Natural killer cell treated with Interleukin-12 subunit alpha and Interleukin-12 subunit beta and Interleukin-15 and Interleukin-18, amount 100 ng/mL, for 72 hours (primary cell): ENCODE data around the gene TWF2. TPM values are rescaled to one million over a fixed set of nuclear protein-coding genes. Genes with fewer than 3 reads are reported as not detected.
A peak's percentile ranks its signal among the peaks of the same experiment; 100 is the strongest.

Experiments used
- ATAC-seq, 2 donors: fragments of 150-1000 bp; cut with Tn5 transposase in 1 of 2; sonication (Bioruptor Pico), chemical (Tn5 transposase) in 1 of 2; 2 replicates each; pipeline ENCODE4 v1.10.0; 2021
- DNase-seq: peaks from one replicate; pipeline ENCODE4 v3.0.0; 2022; ENCODE audit warnings: low spot score
- H3K27ac Mint-ChIP-seq, 2 donors: 1 replicate in 1 of 2; 2 replicates in 1 of 2; pipeline ENCODE4 v1.8.0; 2022; ENCODE audit warnings: mixed read lengths in 2 of 2, mild to moderate bottlenecking in 1 of 2, moderate library complexity in 1 of 2
- H3K27me3 Mint-ChIP-seq, 2 donors: 1 replicate in 1 of 2; 2 replicates in 1 of 2; pipeline ENCODE4 v1.8.0; 2022; ENCODE audit warnings: mixed read lengths in 2 of 2
- H3K36me3 Mint-ChIP-seq: one replicate; pipeline ENCODE4 v1.8.0; 2022; ENCODE audit warnings: mixed read lengths
- H3K4me1 Mint-ChIP-seq, 2 donors: 1 replicate in 1 of 2; 2 replicates in 1 of 2; pipeline ENCODE4 v1.8.0; 2022; ENCODE audit warnings: low read depth in 2 of 2, mixed read lengths in 2 of 2, mild to moderate bottlenecking in 1 of 2
- H3K4me3 Mint-ChIP-seq: one replicate; pipeline ENCODE4 v1.8.0; 2022; ENCODE audit warnings: mixed read lengths
- H3K9me3 Mint-ChIP-seq: 2 replicates; pipeline ENCODE4 v1.8.0; 2022; ENCODE audit warnings: mixed read lengths
- total RNA-seq, 2 donors: library from RNA; stranded (reverse); gene quantifications; one replicate each; pipeline ENCODE4 v1.2.3, GENCODE V29; 2022

Gene TWF2
- total RNA-seq, 2 donors from 2014 or later, result 90.3 to 117 TPM

- H3K4me3 Mint-ChIP-seq, result no peak overlapping the region
- peak overlapping the region in 1 of 2 donors; percentile 21 for H3K27ac Mint-ChIP-seq
- H3K4me1 Mint-ChIP-seq, result peaks cover 15 to 26% of the 10 kb centered on the region in 2 donors
Observed at GRCh38 chr3:52230461-52230860, 8.5 kb downstream of the TWF2 start.

GRCh38 chr3:52229656-52230055, 9.3 kb downstream of the TWF2 start:
- H3K27ac Mint-ChIP-seq, result no peak overlapping the region
- no peaks in the 10 kb centered on the region for H3K27me3 Mint-ChIP-seq
- no peaks in the 10 kb centered on the region for H3K9me3 Mint-ChIP-seq
- DNase-seq (no peak), ATAC-seq (no peak)
- no peaks in the 10 kb centered on the region for H3K36me3 Mint-ChIP-seq
- H3K4me3 Mint-ChIP-seq, result no peak overlapping the region
- peaks cover 15 to 21% of the 10 kb centered on the region in 2 donors for H3K4me1 Mint-ChIP-seq

More at GRCh38 chr3:52230461-52230860, 8.5 kb downstream of the TWF2 start:
- no peak for DNase-seq
- Mint-ChIP-seq H3K36me3 (no peaks in the 10 kb centered on the region), H3K9me3 (no peaks in the 10 kb centered on the region), H3K27me3 (no peaks in the 10 kb centered on the region)
- no peak for ATAC-seq

GRCh38 chr3:52228751-52229291, 10.1 kb downstream of the TWF2 start:
- Mint-ChIP-seq H3K27me3 (no peaks in the 10 kb centered on the region), H3K4me1 (peaks cover 15 to 21% of the 10 kb centered on the region in 2 donors), H3K36me3 (no peaks in the 10 kb centered on the region)

GRCh38 chr3:52228266-52228665, 10.7 kb downstream of the TWF2 start:
- Mint-ChIP-seq H3K36me3 (no peaks in the 10 kb centered on the region), H3K27me3 (no peaks in the 10 kb centered on the region), H3K4me1 (peaks cover 15 to 21% of the 10 kb centered on the region in 2 donors), H3K9me3 (no peaks in the 10 kb centered on the region), H3K4me3 (no peak overlapping the region), H3K27ac (no peak overlapping the region)
- no peak for DNase-seq
- ATAC-seq, result no peak

More at GRCh38 chr3:52228751-52229291, 10.1 kb downstream of the TWF2 start:
- no peaks in the 10 kb centered on the region for H3K9me3 Mint-ChIP-seq
- ATAC-seq (no peak), DNase-seq (no peak)
- no peak overlapping the region for H3K4me3 Mint-ChIP-seq
- no peak overlapping the region for H3K27ac Mint-ChIP-seq

GRCh38 chr3:52227766-52228165, 11.2 kb downstream of the TWF2 start:
- Mint-ChIP-seq H3K27me3 (no peaks in the 10 kb centered on the region), H3K4me1 (peaks cover 15 to 21% of the 10 kb centered on the region in 2 donors), H3K36me3 (no peaks in the 10 kb centered on the region), H3K27ac (no peak overlapping the region), H3K9me3 (no peaks in the 10 kb centered on the region), H3K4me3 (no peak overlapping the region)
- no peak for DNase-seq
- ATAC-seq, result no peak

GRCh38 chr3:52227117-52227516, 11.8 kb downstream of the TWF2 start:
- no peak for DNase-seq
- no peak for ATAC-seq

GRCh38 chr3:52226229-52226817, 12.6 kb downstream of the TWF2 start:
- Mint-ChIP-seq H3K36me3 (no peaks in the 10 kb centered on the region), H3K4me1 (peaks cover 10 to 13% of the 10 kb centered on the region in 2 donors), H3K27ac (peak overlapping the region; percentile 29 to 64), H3K27me3 (no peaks in the 10 kb centered on the region), H3K9me3 (no peaks in the 10 kb centered on the region), H3K4me3 (no peak overlapping the region)
- ATAC-seq (peak in 1 of 2 donors; percentile 29), DNase-seq (no peak)

More at GRCh38 chr3:52227117-52227516, 11.8 kb downstream of the TWF2 start:
- Mint-ChIP-seq H3K4me3 (no peak overlapping the region), H3K9me3 (no peaks in the 10 kb centered on the region), H3K27ac (peak overlapping the region; percentile 29 to 64), H3K36me3 (no peaks in the 10 kb centered on the region), H3K27me3 (no peaks in the 10 kb centered on the region), H3K4me1 (peaks cover 15 to 17% of the 10 kb centered on the region in 2 donors)

- Mint-ChIP-seq H3K4me3 (no peak within 1 kb of the TSS), H3K4me1 (peaks cover 9 to 11% of the 10 kb centered on the region in 2 donors)
- ATAC-seq, result peak in 1 of 2 donors; percentile 37
Observed at GRCh38 chr3:52225452-52226228, 13.3 kb downstream of the TWF2 start, which contains the start of gene TLR9. Gene TLR9 (minus strand): TSS chr3:52225645. CDS start chr3:52225529, 116 bp downstream.

GRCh38 chr3:52223449-52224408, 15.2 kb downstream of the TWF2 start:
- H3K4me1 Mint-ChIP-seq, result peaks cover 18 to 19% of the 10 kb centered on the region in 2 donors
- no peaks in the 10 kb centered on the region for H3K9me3 Mint-ChIP-seq
- DNase-seq (no peak), ATAC-seq (no peak)
- no peaks in the 10 kb centered on the region for H3K36me3 Mint-ChIP-seq
- no peaks in the 10 kb centered on the region for H3K27me3 Mint-ChIP-seq
- no peak overlapping the region for H3K4me3 Mint-ChIP-seq
- H3K27ac Mint-ChIP-seq, result no peak overlapping the region

More at GRCh38 chr3:52225452-52226228, 13.3 kb downstream of the TWF2 start, which contains the start of gene TLR9:
- no peak for DNase-seq
- H3K27ac Mint-ChIP-seq, result peak within 1 kb of the TSS; percentile 29 to 64
- H3K36me3 Mint-ChIP-seq, result no peaks in the 10 kb centered on the region
- no peaks in the 10 kb centered on the region for H3K9me3 Mint-ChIP-seq
- no peaks in the 10 kb centered on the region for H3K27me3 Mint-ChIP-seq

- Mint-ChIP-seq H3K27me3 (no peaks in the 10 kb centered on the region), H3K9me3 (no peaks in the 10 kb centered on the region), H3K27ac (peak overlapping the region in 1 of 2 donors; percentile 47), H3K4me1 (peaks cover 21 to 26% of the 10 kb centered on the region in 2 donors), H3K4me3 (peak overlapping the region; percentile 2), H3K36me3 (no peaks in the 10 kb centered on the region)
- DNase-seq (no peak), ATAC-seq (no peak)
Observed at GRCh38 chr3:52222319-52223221, 16.4 kb downstream of the TWF2 start.

- Mint-ChIP-seq H3K27ac (peak overlapping the region in 1 of 2 donors; percentile 47), H3K4me3 (peak overlapping the region; percentile 2), H3K27me3 (no peaks in the 10 kb centered on the region), H3K36me3 (no peaks in the 10 kb centered on the region), H3K4me1 (peaks cover 26 to 32% of the 10 kb centered on the region in 2 donors), H3K9me3 (no peaks in the 10 kb centered on the region)
- DNase-seq (no peak), ATAC-seq (no peak)
Observed at GRCh38 chr3:52221563-52222318, 17.2 kb downstream of the TWF2 start.

- no peak for ATAC-seq
- Mint-ChIP-seq H3K27ac (no peak overlapping the region), H3K9me3 (no peaks in the 10 kb centered on the region), H3K36me3 (no peaks in the 10 kb centered on the region), H3K27me3 (no peaks in the 10 kb centered on the region), H3K4me1 (peaks cover 24 to 29% of the 10 kb centered on the region in 2 donors), H3K4me3 (no peak overlapping the region)
- no peak for DNase-seq
Observed at GRCh38 chr3:52221141-52221562, 17.8 kb downstream of the TWF2 start.
